ENCODE data around the gene IDH3B. TPM values are rescaled to one million over a fixed set of nuclear protein-coding genes. Genes with fewer than 3 reads are reported as not detected.

Gene IDH3B
- total RNA-seq (2014; rRNA removed; shearing (Covaris generic)) = 174 and 183 TPM in 2 replicates

DNA sequence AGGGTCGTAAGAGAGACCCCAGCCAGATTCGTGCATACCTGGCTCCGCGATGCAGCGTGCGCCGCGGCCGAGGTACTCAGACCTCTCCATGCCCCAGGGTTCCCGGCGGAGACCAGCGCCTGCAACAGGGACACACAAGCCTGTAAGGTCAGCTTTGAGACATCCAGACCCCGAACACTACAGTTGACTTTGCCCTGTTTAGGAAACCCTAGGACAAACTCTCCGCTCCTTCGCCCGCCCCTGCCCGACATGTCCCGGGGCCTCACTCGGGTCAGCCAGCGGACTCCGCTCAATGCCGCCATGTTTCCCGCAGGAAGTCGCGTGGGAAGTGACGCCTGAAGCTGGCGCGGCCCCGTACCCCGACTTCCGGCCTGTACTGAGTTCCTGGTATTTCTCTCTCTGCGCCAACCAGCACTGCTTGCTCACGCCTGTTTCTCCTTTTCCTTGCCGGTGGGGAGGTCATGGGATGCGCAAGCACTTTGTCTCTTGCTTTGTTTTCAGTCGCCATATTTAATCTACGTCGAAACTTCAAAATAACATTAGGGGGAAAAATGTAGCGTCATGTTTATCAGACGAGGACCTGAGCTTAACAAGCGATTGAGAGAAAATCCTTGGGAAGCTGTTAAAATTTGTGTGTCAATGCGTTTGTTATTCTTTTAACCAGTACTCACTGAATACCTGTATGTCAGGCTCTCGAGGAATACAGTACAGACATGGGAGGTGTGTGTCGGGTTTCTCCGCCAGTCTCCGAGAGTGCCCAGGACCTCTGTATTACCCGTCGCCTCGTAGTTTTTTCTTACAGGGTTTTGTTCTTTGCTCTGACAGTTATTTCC lies at the start of gene IDH3B:
Gene IDH3B, minus strand, starts transcription at position 330 of the 833 bp plus-strand sequence. Its CDS starts 28 bp downstream, at position 302.
- DNase-seq = peak; percentile 92
- H3K27me3 ChIP-seq (ENCODE audit: control insufficient read depth, insufficient read depth, low read length) = peaks cover 2% of the 10 kb centered on the region; the same call in 1 of the 2 replicates
- peaks cover 26% of the 10 kb centered on the region for H3K36me3 ChIP-seq (replicated peaks; ENCODE audit: control insufficient read depth, insufficient read depth, low read length)
- H3K4me3 ChIP-seq (ENCODE audit: insufficient read depth, low read depth, low read length) = peak within 1 kb of the TSS; percentile 97

GRCh38 chr20:2713285-2713684 lies 49.3 kb upstream of the IDH3B start:
- peak; percentile 72 for DNase-seq

GRCh38 chr20:2709205-2709981 lies 45.4 kb upstream of the IDH3B start:
- DNase-seq = peak; percentile 72
- H3K36me3 ChIP-seq (replicated peaks; ENCODE audit: control insufficient read depth, insufficient read depth, low read length) = no peaks in the 10 kb centered on the region
- peaks cover 29% of the 10 kb centered on the region for H3K27me3 ChIP-seq (ENCODE audit: control insufficient read depth, insufficient read depth, low read length)
- no peak overlapping the region for H3K4me3 ChIP-seq (ENCODE audit: insufficient read depth, low read depth, low read length)

More at GRCh38 chr20:2713285-2713684, 49.3 kb upstream of the IDH3B start:
- Histone ChIP-seq H3K36me3 (replicated peaks; ENCODE audit: control insufficient read depth, insufficient read depth, low read length) (no peaks in the 10 kb centered on the region), H3K27me3 (ENCODE audit: control insufficient read depth, insufficient read depth, low read length) (peaks cover 3% of the 10 kb centered on the region), H3K4me3 (ENCODE audit: insufficient read depth, low read depth, low read length) (no peak overlapping the region)

DNA sequence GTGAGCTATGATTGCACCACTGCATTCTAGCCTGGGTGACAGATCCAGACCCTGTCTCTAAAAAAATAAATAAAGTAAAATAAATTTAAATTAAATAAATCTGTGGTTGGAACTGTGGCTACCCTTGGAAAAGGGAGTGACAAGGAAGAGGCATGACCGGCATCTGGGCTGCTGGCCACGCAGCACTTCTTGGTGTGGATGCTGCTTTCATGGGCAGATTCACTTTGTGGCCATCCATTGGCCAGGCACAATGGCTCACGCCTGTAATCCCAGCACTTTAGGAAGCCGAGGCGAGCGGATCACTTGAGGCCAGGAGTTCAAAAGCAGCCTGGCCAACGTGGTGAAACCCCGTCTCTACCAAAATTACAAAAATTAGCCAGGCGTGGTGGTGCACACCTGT lies 44.6 kb upstream of the IDH3B start:
- H3K36me3 ChIP-seq (replicated peaks; ENCODE audit: control insufficient read depth, insufficient read depth, low read length) = no peaks in the 10 kb centered on the region
- H3K27me3 ChIP-seq (ENCODE audit: control insufficient read depth, insufficient read depth, low read length) = peaks cover 36% of the 10 kb centered on the region
- no peak overlapping the region for H3K4me3 ChIP-seq (ENCODE audit: insufficient read depth, low read depth, low read length)
- no peak for DNase-seq

- H3K4me3 ChIP-seq (ENCODE audit: insufficient read depth, low read depth, low read length) = no peak overlapping the region
- no peaks in the 10 kb centered on the region for H3K36me3 ChIP-seq (replicated peaks; ENCODE audit: control insufficient read depth, insufficient read depth, low read length)
- peak; percentile 69 for DNase-seq
- H3K27me3 ChIP-seq (ENCODE audit: control insufficient read depth, insufficient read depth, low read length) = peaks cover 38% of the 10 kb centered on the region
These were observed 44.0 kb upstream of the IDH3B start for GRCh38 chr20:2708073-2708415.

DNA sequence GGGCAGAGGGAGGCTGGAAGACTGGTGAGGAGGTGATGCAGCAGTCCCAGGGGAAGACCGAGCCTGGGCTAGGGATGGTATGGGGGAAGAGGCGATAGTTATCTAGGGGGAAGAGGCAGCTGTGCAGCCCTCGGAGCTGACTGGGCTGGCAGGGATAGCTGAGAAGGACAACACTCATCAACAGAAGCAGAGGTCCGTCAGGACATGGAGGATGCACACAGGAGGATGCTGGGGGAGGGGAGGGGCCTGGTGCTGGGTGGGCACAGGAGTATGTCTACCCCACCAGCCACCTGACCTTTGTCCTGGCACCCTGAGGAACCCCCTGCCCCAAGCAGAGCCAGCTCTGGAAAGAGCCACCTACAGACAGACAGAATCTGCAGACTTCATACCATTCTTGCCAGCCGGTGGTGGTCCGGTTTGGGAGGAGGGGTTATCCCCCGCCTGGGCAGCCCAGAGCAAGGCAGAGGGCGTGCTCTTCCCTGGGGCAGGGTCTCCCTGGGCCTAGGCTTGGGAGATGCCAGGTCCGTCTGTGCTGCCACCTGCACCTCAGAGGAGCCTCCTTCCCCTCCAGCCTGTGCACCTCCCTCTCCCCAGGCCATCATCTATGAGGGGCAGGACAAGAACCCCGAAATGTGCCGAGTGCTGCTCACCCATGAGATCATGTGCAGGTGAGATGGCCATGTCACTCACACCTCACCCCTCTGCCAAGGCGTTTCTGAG lies 43.5 kb upstream of the IDH3B start:
- no peaks in the 10 kb centered on the region for H3K36me3 ChIP-seq (replicated peaks; ENCODE audit: control insufficient read depth, insufficient read depth, low read length)
- no peak overlapping the region for H3K4me3 ChIP-seq (ENCODE audit: insufficient read depth, low read depth, low read length)
- peak; percentile 47 for DNase-seq
- peaks cover 42% of the 10 kb centered on the region for H3K27me3 ChIP-seq (ENCODE audit: control insufficient read depth, insufficient read depth, low read length)

DNA sequence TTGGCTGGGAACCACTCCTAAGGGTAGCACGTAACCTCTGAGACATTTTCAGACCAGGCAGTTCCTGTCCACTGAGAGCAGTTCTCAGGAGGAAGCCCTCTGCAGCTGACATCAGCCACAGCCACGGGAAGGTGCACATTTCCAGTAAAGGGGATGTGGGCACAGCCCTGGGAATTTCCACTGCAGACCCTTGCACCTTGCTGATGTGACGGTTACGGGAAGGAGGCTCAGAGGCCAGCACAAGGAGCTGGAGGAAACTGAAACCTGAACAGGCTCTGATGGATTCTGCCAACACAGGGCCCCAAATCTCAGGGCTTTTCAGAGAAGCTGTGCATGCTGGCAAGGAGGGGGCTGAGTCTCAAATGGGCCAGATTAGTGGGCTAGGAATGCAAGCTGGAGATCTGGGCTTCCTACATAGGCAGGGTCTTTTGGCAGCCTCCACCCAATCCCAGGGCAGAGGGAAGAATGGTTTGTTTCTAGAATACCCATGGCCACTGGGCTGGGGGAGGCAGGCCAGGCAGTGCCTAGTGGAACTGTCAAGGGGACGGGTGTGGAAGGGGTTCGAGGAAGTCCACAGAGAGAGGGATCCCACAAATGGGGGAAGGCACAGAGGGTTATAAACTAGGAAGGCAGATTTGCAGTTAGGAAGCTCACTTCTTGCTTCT lies 42.8 kb upstream of the IDH3B start:
- H3K4me3 ChIP-seq (ENCODE audit: insufficient read depth, low read depth, low read length) = no peak overlapping the region
- H3K27me3 ChIP-seq (ENCODE audit: control insufficient read depth, insufficient read depth, low read length) = peaks cover 44% of the 10 kb centered on the region
- H3K36me3 ChIP-seq (replicated peaks; ENCODE audit: control insufficient read depth, insufficient read depth, low read length) = no peaks in the 10 kb centered on the region
- DNase-seq = peak; percentile 25

- DNase-seq = peak; percentile 77
These were observed 42.1 kb upstream of the IDH3B start for GRCh38 chr20:2705931-2706645.

GRCh38 chr20:2703716-2704475 lies 39.9 kb upstream of the IDH3B start:
- Histone ChIP-seq H3K27me3 (ENCODE audit: control insufficient read depth, insufficient read depth, low read length) (peaks cover 68% of the 10 kb centered on the region), H3K36me3 (replicated peaks; ENCODE audit: control insufficient read depth, insufficient read depth, low read length) (no peaks in the 10 kb centered on the region), H3K4me3 (ENCODE audit: insufficient read depth, low read depth, low read length) (no peak overlapping the region)
- DNase-seq = no peak

More at GRCh38 chr20:2705931-2706645, 42.1 kb upstream of the IDH3B start:
- Histone ChIP-seq H3K4me3 (ENCODE audit: insufficient read depth, low read depth, low read length) (no peak overlapping the region), H3K27me3 (ENCODE audit: control insufficient read depth, insufficient read depth, low read length) (peaks cover 51% of the 10 kb centered on the region), H3K36me3 (replicated peaks; ENCODE audit: control insufficient read depth, insufficient read depth, low read length) (no peaks in the 10 kb centered on the region)

- Histone ChIP-seq H3K27me3 (ENCODE audit: control insufficient read depth, insufficient read depth, low read length) (peaks cover 82% of the 10 kb centered on the region), H3K4me3 (ENCODE audit: insufficient read depth, low read depth, low read length) (no peak overlapping the region)
- peak; percentile 87 for DNase-seq
These were observed 37.7 kb upstream of the IDH3B start for GRCh38 chr20:2701671-2702081.

DNA sequence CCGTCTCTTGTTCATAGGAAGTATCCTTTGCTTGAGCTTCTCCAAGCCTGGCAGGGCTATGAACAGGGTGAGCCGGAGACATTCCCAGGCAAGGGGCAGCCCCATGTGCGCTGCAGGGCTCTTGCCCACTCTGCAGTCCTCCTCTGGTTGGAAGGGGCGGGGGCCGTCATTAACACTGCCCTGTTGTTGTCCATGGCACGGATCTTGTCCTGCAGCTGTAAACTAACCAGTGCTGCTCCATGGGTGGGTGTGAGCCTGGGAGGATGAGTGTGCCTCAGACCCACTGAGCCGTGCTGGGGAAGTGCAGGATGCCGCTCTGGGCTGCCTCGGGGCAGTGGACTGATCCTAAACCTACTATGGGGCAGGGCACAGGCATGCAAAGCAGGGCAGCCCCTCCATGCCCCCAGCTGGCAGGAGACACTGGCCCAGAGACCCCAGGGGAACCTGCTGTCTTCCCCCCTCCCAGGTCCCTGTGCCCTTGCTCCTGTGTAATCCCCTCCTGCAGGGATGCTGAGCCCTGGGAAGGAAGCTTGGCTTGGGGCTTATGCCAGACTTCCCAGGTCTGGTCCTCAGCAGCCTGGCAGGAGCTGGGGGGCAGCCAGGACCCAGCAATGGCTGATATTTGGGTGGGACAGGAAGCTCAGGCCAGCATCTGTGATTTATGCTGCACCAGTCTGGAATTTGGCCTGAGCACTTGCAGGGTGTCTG lies 37.1 kb upstream of the IDH3B start:
- H3K27me3 ChIP-seq (ENCODE audit: control insufficient read depth, insufficient read depth, low read length) = peaks cover 82% of the 10 kb centered on the region
- DNase-seq = peak; percentile 49
- no peak overlapping the region for H3K4me3 ChIP-seq (ENCODE audit: insufficient read depth, low read depth, low read length)

More at GRCh38 chr20:2701671-2702081, 37.7 kb upstream of the IDH3B start:
- no peaks in the 10 kb centered on the region for H3K36me3 ChIP-seq (replicated peaks; ENCODE audit: control insufficient read depth, insufficient read depth, low read length)

GRCh38 chr20:2699775-2700413 lies 35.9 kb upstream of the IDH3B start:
- H3K27me3 ChIP-seq (ENCODE audit: control insufficient read depth, insufficient read depth, low read length) = peaks cover 83% of the 10 kb centered on the region

More for the DNA sequence above, 37.1 kb upstream of the IDH3B start:
- no peaks in the 10 kb centered on the region for H3K36me3 ChIP-seq (replicated peaks; ENCODE audit: control insufficient read depth, insufficient read depth, low read length)

More at GRCh38 chr20:2699775-2700413, 35.9 kb upstream of the IDH3B start:
- peak; percentile 75 for DNase-seq
- Histone ChIP-seq H3K4me3 (ENCODE audit: insufficient read depth, low read depth, low read length) (no peak overlapping the region), H3K36me3 (replicated peaks; ENCODE audit: control insufficient read depth, insufficient read depth, low read length) (no peaks in the 10 kb centered on the region)

Measured in H7 (cell line).